Fibroblast of lung (primary cell): ENCODE results near the gene TSSK6. TPM values are rescaled to one million over a fixed set of nuclear protein-coding genes. Genes with fewer than 3 reads are reported as not detected.
A peak's percentile ranks its signal among the peaks of the same experiment; 100 is the strongest.

Experiments used
- DNase-seq, 2 donors: peaks; one replicate each; pipeline versions ENCODE4 v3.0.0 to v3.0.0-alpha.2; 2010; ENCODE audit warnings: low read depth in 2 of 2
- H2AFZ ChIP-seq: 2 replicates; pipeline ENCODE4 v1.5.1; 2012; ENCODE audit warnings: low read length, control low read depth, inconsistent platforms
- H3K27ac ChIP-seq: 2 replicates; pipeline ENCODE4 v1.5.1; 2011; ENCODE audit warnings: low read length, control low read depth; ENCODE audit not compliant: insufficient read depth
- H3K27me3 ChIP-seq: 2 replicates; pipeline ENCODE4 v1.5.1; 2011; ENCODE audit warnings: mild to moderate bottlenecking, low read length; ENCODE audit not compliant: control insufficient read depth, insufficient read depth
- H3K36me3 ChIP-seq: 2 replicates; pipeline ENCODE4 v1.5.1; 2011; ENCODE audit warnings: low read length; ENCODE audit not compliant: control insufficient read depth, insufficient read depth
- H3K4me1 ChIP-seq: 2 replicates; pipeline ENCODE4 v1.5.1; 2011; ENCODE audit warnings: low read length; ENCODE audit not compliant: control insufficient read depth, insufficient read depth; ENCODE audit errors: extremely low read depth
- H3K4me2 ChIP-seq: 2 replicates; pipeline ENCODE4 v1.5.1; 2011; ENCODE audit warnings: low read length, control low read depth; ENCODE audit not compliant: insufficient read depth; ENCODE audit errors: extremely low read depth
- H3K4me3 ChIP-seq, 4 experiments: fragments of 200-600 bp in 1 of 4; sonication (generic) in 1 of 4; replicated peaks in 1 of 4; 2 replicates each; pipeline ENCODE4 v1.5.1; 2011 to 2016; ENCODE audit warnings: low read length in 4 of 4, low read depth in 3 of 4, mild to moderate bottlenecking in 3 of 4, control low read depth in 2 of 4, inconsistent platforms in 1 of 4, mixed read lengths in 1 of 4; ENCODE audit not compliant: insufficient read depth in 1 of 4; ENCODE audit errors: control extremely low read depth in 1 of 4
- H3K79me2 ChIP-seq: 2 replicates; pipeline ENCODE4 v1.5.1; 2012; ENCODE audit warnings: mild to moderate bottlenecking, low read length, inconsistent platforms; ENCODE audit not compliant: control insufficient read depth, insufficient read depth
- H3K9ac ChIP-seq: 2 replicates; pipeline ENCODE4 v1.5.1; 2011; ENCODE audit warnings: mild to moderate bottlenecking, low read length, control low read depth; ENCODE audit not compliant: insufficient read depth
- H3K9me3 ChIP-seq: 2 replicates; pipeline ENCODE4 v1.5.1; 2012; ENCODE audit warnings: low read depth, low read length; ENCODE audit not compliant: control insufficient read depth, insufficient read depth
- H4K20me1 ChIP-seq: 2 replicates; pipeline ENCODE4 v1.5.1; 2011; ENCODE audit warnings: low read length; ENCODE audit not compliant: control insufficient read depth, insufficient read depth; ENCODE audit errors: extremely low read depth
- CTCF ChIP-seq, 2 donors: IDR thresholded peaks in 1 of 2; conservative IDR thresholded peaks in 1 of 2; 1 replicate in 1 of 2; 2 replicates in 1 of 2; pipeline ENCODE4 v1.5.1; 2011 to 2012; ENCODE audit warnings: low read length in 2 of 2, control low read depth in 1 of 2, inconsistent platforms in 1 of 2, low read depth in 1 of 2, mild to moderate bottlenecking in 1 of 2
- EZH2 ChIP-seq: IDR thresholded peaks from 2 replicates; pipeline ENCODE4 v1.5.1; 2012; ENCODE audit warnings: low read length, control low read depth, mild to moderate bottlenecking; ENCODE audit errors: missing control alignments
- polyA plus RNA-seq, 2 donors: library from polyadenylated mRNA; depleted of rRNA in 1 of 2; stranded (reverse) in 1 of 2; unstranded in 1 of 2; fragments of >200 nt; gene quantifications; 2 replicates each; pipeline ENCODE4 v1.2.1, GENCODE V29; 2011 to 2012; ENCODE audit warnings: missing spikeins in 1 of 2
- total RNA-seq: library from RNA; depleted of rRNA; stranded (reverse); fragments of >200 nt; gene quantifications from 2 replicates; pipeline ENCODE4 v1.2.1, GENCODE V29; 2014

The TSSK6 gene
- total and polyA plus RNA-seq, 2 donors (not counting 1 experiment from before 2014, with no cell fraction given), result 0.47 to 5.8 TPM

GRCh38 chr19:19520989-19521388 is 5.6 kb upstream of the TSSK6 start:
- TF ChIP-seq EZH2, result no peak
- no peak for TF ChIP-seq CTCF (conservative IDR thresholded peaks at IDR 0.05 in 1 of 2, IDR thresholded peaks at IDR 0.05 in 1 of 2; ENCODE audit: low read depth in 1 of 2, low read length in 2 of 2)
- Histone ChIP-seq H4K20me1 (no peaks in the 10 kb centered on the region), H3K36me3 (peaks cover 2% of the 10 kb centered on the region), H3K9ac (no peak overlapping the region), H2AFZ (no peak overlapping the region), H3K9me3 (no peaks in the 10 kb centered on the region), H3K27ac (no peak overlapping the region), H3K4me2 (no peak overlapping the region), H3K27me3 (no peaks in the 10 kb centered on the region), H3K4me3 (no peak overlapping the region), H3K79me2 (peaks cover 22% of the 10 kb centered on the region), H3K4me1 (no peaks in the 10 kb centered on the region)
- no peak for DNase-seq

GRCh38 chr19:19517235-19517619 is 1.9 kb upstream of the TSSK6 start:
- no peaks in the 10 kb centered on the region for H3K4me1 ChIP-seq
- H3K27me3 ChIP-seq, result no peaks in the 10 kb centered on the region
- H2AFZ ChIP-seq, result no peak overlapping the region
- H3K9me3 ChIP-seq, result no peaks in the 10 kb centered on the region
- no peaks in the 10 kb centered on the region for H4K20me1 ChIP-seq
- H3K36me3 ChIP-seq, result peaks cover 2% of the 10 kb centered on the region
- H3K9ac ChIP-seq, result no peak overlapping the region
- peak overlapping the region; percentile 66 for H3K4me2 ChIP-seq
- H3K79me2 ChIP-seq, result peaks cover 22% of the 10 kb centered on the region
- H3K4me3 ChIP-seq, result peak overlapping the region; percentile 42 to 98 (median 75)
- DNase-seq, result no peak
- no peak for TF ChIP-seq EZH2
- no peak for TF ChIP-seq CTCF (conservative IDR thresholded peaks at IDR 0.05 in 1 of 2, IDR thresholded peaks at IDR 0.05 in 1 of 2; ENCODE audit: low read depth in 1 of 2, low read length in 2 of 2)
- no peak overlapping the region for H3K27ac ChIP-seq

- H3K36me3 ChIP-seq, result peaks cover 2% of the 10 kb centered on the region
- H3K9me3 ChIP-seq, result no peaks in the 10 kb centered on the region
- peak in 1 of 2 donors; percentile 2 for TF ChIP-seq CTCF (conservative IDR thresholded peaks at IDR 0.05 in 1 of 2, IDR thresholded peaks at IDR 0.05 in 1 of 2; ENCODE audit: low read depth in 1 of 2, low read length in 2 of 2)
- TF ChIP-seq EZH2, result no peak
- DNase-seq, result peak; percentile 87 to 93
- H4K20me1 ChIP-seq, result no peaks in the 10 kb centered on the region
- H2AFZ ChIP-seq, result peak within 1 kb of the TSS; percentile 84
- no peaks in the 10 kb centered on the region for H3K27me3 ChIP-seq
- H3K79me2 ChIP-seq, result peaks cover 22% of the 10 kb centered on the region
- H3K9ac ChIP-seq, result peak within 1 kb of the TSS; percentile 72
- no peaks in the 10 kb centered on the region for H3K4me1 ChIP-seq
- peak within 1 kb of the TSS; percentile 93 for H3K4me2 ChIP-seq
- H3K4me3 ChIP-seq, result peak within 1 kb of the TSS; percentile 42 to 98 (median 75)
- peak within 1 kb of the TSS; percentile 80 for H3K27ac ChIP-seq
These were observed 533 bp upstream of the TSSK6 start, which contains the start of gene NDUFA13 for GRCh38 chr19:19515642-19516519. Gene NDUFA13, plus strand, starts transcription at chr19:19516225. Its CDS starts 14 bp downstream, at chr19:19516239.
